T-helper 2 cell treated with Interferon-gamma antibody and Interleukin-4, amounts not matched to agents 5 μg/mL and 100 μg/mL, for 36 hours (primary cell): ENCODE data around the gene KRT12.
"Not testable (repeated sequence)": the region's sequence is repeated elsewhere in the genome, so short reads cannot be mapped to it uniquely, and the experiment has no call there.

ENCODE experiments used
- DNase-seq: peaks from one replicate; pipeline ENCODE4 v3.0.0; 2021; ENCODE audit warnings: low spot score
- H3K27ac Mint-ChIP-seq: one replicate; pipeline ENCODE4 v1.8.0; 2021; ENCODE audit warnings: mild to moderate bottlenecking, mixed read lengths
- H3K27me3 Mint-ChIP-seq: one replicate; pipeline ENCODE4 v1.8.0; 2021; ENCODE audit warnings: low read depth, mixed read lengths
- H3K36me3 Mint-ChIP-seq: one replicate; pipeline ENCODE4 v1.8.0; 2021; ENCODE audit warnings: low read depth, mixed read lengths
- H3K4me1 Mint-ChIP-seq: one replicate; pipeline ENCODE4 v1.8.0; 2021; ENCODE audit warnings: low read depth, mixed read lengths
- H3K4me3 Mint-ChIP-seq: one replicate; pipeline ENCODE4 v1.8.0; 2022; ENCODE audit warnings: mild to moderate bottlenecking, moderate library complexity, mixed read lengths
- H3K9me3 Mint-ChIP-seq: one replicate; pipeline ENCODE4 v1.8.0; 2021; ENCODE audit warnings: mixed read lengths

The KRT12 gene

DNA sequence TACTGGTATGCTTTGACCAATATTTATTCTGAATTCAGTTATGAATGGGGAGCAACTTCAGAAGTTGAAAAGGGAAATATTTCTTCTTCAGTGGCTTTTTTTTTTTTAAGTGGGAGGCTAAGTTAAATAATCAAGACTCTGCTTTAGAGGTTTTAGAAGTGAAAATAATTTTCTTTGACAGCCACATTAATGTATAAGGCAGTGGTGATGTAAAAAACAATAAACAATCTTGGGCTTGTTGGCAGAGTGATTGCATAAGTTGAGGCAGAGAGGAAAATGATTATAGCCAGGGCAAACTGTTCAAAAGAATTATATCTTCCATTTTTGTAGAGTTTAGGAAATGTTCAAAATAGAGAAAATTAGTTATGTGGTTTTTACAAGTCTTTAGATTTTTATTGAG is 5.4 kb upstream of the KRT12 start:
- DNase-seq, result no peak
- H3K27ac Mint-ChIP-seq, result no peak overlapping the region
- peaks cover 26% of the 10 kb centered on the region for H3K27me3 Mint-ChIP-seq
- H3K36me3 Mint-ChIP-seq, result no peaks in the 10 kb centered on the region
- H3K9me3 Mint-ChIP-seq, result no peaks in the 10 kb centered on the region
- H3K4me1 Mint-ChIP-seq, result no peaks in the 10 kb centered on the region
- H3K4me3 Mint-ChIP-seq, result no peak overlapping the region

- no peaks in the 10 kb centered on the region for H3K36me3 Mint-ChIP-seq
- H3K4me1 Mint-ChIP-seq, result no peaks in the 10 kb centered on the region
- H3K27me3 Mint-ChIP-seq, result peaks cover 30% of the 10 kb centered on the region
- DNase-seq, result no peak
- no peaks in the 10 kb centered on the region for H3K9me3 Mint-ChIP-seq
- no peak overlapping the region for H3K27ac Mint-ChIP-seq
- H3K4me3 Mint-ChIP-seq, result no peak overlapping the region
Observed at GRCh38 chr17:40871316-40871715, 4.3 kb upstream of the KRT12 start.

DNA sequence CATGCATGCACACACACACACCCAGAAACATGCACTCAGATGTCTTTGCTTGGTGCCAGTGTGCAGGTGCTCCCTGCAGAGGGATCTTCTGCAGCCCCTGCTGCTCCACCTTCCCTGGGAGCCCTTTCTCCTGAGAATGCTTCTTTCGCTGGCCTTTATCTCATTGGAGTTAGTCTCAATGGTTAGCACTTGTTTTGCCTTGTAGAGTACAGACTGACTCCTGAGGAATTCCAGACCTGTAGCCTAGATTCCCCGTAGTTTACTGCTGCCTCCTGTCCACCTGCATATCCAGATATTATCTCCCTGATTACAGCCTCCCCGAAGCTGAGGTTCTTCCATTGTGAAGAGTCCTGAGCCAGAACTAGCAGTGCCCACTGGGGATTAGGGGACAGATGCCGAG is 3.1 kb upstream of the KRT12 start:
- Mint-ChIP-seq H3K36me3 (no peaks in the 10 kb centered on the region), H3K27ac (no peak overlapping the region), H3K4me3 (no peak overlapping the region), H3K4me1 (no peaks in the 10 kb centered on the region), H3K9me3 (no peaks in the 10 kb centered on the region), H3K27me3 (peaks cover 28% of the 10 kb centered on the region)
- no peak for DNase-seq

DNA sequence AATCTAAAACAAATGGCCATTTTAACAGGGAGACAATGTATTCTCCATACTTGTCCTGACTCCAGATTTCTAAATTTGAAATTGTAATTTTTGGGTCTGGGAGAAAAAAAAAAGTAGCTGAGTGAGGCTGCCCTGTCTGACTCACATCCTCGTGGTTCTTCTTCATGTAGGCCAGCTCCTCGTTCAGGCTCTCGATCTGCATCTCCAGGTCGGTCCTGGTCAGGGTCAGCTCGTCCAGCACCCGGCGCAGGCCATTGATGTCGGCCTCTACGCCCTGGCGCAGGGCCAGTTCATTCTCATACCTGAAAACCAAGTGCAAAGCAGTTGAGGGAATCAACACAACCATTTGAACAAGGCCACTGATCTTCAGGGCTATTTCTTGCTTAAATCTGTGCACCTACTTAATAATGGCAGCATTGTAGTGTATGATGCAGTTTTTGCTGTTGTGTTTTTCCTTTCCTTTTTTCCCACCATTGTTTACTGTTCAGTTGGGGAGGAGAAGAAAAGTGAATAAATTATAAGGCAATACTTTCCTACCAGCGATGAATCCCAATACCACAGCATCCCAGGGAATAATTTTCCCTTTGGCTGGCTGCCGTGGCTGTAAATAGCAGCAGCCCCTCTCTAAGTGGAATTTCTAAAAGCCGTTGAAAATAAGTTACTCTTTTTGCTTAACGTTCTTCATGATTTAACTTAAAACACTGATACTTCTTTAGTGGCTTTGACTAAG is 2.2 kb downstream of the KRT12 start:
- Mint-ChIP-seq H3K9me3 (no peaks in the 10 kb centered on the region), H3K27me3 (peaks cover 18% of the 10 kb centered on the region), H3K27ac (no peak overlapping the region), H3K4me3 (no peak overlapping the region), H3K4me1 (no peaks in the 10 kb centered on the region), H3K36me3 (no peaks in the 10 kb centered on the region)
- no peak for DNase-seq

GRCh38 chr17:40862985-40863733 is 3.9 kb downstream of the KRT12 start:
- Mint-ChIP-seq H3K27me3 (peaks cover 22% of the 10 kb centered on the region), H3K36me3 (no peaks in the 10 kb centered on the region), H3K4me3 (no peak overlapping the region), H3K27ac (no peak overlapping the region), H3K9me3 (no peaks in the 10 kb centered on the region), H3K4me1 (no peaks in the 10 kb centered on the region)
- no peak for DNase-seq

DNA sequence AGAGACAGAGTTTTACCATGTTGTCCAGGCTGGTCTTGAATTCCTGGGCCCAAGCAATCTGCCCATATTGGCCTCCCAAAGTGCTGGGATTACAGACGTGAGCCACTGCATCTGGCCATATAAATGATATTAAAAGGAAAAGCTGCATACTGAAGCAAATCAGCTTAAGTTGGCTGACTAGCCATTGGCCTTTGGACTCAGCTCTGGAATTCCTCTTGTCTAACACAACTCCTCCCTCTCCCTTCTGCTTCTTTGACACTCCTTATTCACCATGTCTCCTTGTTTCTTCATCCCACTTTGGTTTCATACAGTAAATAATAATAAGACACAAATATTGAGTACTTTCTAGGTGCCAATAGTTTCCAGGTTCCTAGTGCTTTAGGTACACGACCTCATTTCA is 7.5 kb downstream of the KRT12 start:
- Mint-ChIP-seq H3K36me3 (no peaks in the 10 kb centered on the region), H3K27me3 (peaks cover 24% of the 10 kb centered on the region), H3K4me1 (peaks cover 2% of the 10 kb centered on the region), H3K4me3 (no peak overlapping the region), H3K9me3 (no peaks in the 10 kb centered on the region), H3K27ac (no peak overlapping the region)
- DNase-seq, result no peak

GRCh38 chr17:40858667-40859066 is 8.4 kb downstream of the KRT12 start:
- peaks cover 29% of the 10 kb centered on the region for H3K27me3 Mint-ChIP-seq
- not testable (repeated sequence) for H3K27ac Mint-ChIP-seq, H3K36me3 Mint-ChIP-seq, H3K9me3 Mint-ChIP-seq, DNase-seq, H3K4me1 Mint-ChIP-seq, H3K4me3 Mint-ChIP-seq

DNA sequence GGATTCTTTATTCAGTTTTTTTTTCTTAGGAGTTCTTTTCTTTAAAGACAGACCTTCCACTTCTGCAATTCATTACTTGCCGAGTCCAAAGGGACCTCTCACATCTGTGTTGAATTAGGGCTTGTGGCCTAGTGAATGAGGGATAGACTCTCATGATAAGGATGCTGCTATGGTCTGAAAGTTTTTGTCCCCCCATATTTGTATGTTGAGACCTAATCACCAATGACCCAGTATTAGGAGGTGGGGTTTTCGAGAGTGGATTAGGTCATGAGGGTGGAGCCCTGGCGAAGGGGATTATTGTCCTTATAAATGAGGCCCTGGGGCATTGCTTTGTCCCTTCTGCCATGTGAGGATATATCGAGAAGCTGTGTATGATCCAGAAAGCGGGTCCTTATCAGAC is 9.5 kb downstream of the KRT12 start:
- Mint-ChIP-seq H3K27me3 (peaks cover 32% of the 10 kb centered on the region), H3K4me3 (no peak overlapping the region), H3K36me3 (no peaks in the 10 kb centered on the region), H3K4me1 (peaks cover 2% of the 10 kb centered on the region), H3K9me3 (no peaks in the 10 kb centered on the region), H3K27ac (no peak overlapping the region)
- DNase-seq, result no peak

DNA sequence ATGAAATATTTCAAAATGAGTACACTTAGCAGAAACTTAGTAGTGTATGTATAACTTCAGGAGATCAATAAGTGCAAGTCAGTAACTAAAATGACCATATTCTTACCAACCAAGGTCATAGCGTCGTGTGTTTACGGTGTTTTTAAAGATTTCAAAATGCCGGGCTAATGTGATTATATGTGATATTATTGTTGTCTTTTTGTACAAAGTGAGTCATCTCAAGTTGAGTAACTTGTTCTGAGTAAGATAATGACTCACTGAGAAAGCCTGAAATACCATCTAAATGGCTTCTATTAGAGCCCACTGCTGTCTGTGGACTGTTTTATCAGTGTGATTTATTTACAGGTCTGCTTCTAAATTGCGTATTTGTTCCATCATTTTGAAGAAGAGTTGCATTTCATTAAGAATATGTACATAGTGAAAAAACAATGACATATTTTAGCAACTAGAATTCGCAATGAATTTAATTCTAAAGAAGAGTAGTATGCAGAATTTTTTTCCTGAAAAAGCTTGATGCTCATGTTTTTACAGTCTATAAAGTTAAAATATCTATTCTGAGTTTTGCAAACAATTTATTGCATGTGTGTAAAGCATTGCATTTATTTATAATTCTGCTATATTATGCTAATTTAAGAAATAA is 12.7 kb downstream of the KRT12 start:
- no peak for DNase-seq
- H3K27ac Mint-ChIP-seq, result no peak overlapping the region
- no peaks in the 10 kb centered on the region for H3K9me3 Mint-ChIP-seq
- no peak overlapping the region for H3K4me3 Mint-ChIP-seq
- H3K4me1 Mint-ChIP-seq, result peaks cover 2% of the 10 kb centered on the region
- H3K36me3 Mint-ChIP-seq, result no peaks in the 10 kb centered on the region
- H3K27me3 Mint-ChIP-seq, result peaks cover 25% of the 10 kb centered on the region

GRCh38 chr17:40852364-40852763 is 14.7 kb downstream of the KRT12 start:
- H3K27me3 Mint-ChIP-seq, result peaks cover 20% of the 10 kb centered on the region

DNA sequence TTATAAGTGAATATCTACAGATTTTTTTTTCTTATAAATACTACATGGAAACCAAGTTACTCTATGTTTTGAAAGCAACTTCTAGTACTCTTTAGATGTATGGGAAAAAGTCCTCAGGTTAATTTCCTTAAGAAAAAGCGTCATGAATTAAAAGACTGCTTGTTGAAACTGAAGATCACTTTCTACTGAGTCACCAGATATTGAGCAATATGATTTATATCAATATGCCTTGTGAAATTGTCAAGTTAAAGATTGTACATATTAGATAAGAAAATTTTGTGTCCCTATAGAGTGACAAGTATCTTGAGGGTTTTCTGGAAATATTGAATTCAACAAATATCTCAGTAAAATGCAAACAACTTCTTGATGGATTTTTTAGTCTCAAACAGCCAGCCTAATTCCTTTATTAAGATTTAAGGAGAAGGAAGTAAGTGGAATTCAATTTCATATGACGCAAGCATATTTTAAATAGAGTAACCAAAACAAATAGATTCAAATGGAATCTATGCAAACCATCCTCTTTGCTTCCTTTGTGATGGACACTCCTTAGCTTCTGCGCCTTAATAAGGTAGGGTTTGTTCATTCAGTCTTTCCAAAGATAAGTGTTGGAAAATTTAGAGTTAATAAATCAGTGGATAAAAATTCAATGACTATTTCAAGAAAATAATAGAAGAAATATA is 16.6 kb downstream of the KRT12 start:
- H3K27me3 Mint-ChIP-seq, result peaks cover 28% of the 10 kb centered on the region
- DNase-seq, result no peak
- no peak overlapping the region for H3K27ac Mint-ChIP-seq
- no peaks in the 10 kb centered on the region for H3K36me3 Mint-ChIP-seq
- H3K9me3 Mint-ChIP-seq, result no peaks in the 10 kb centered on the region
- no peaks in the 10 kb centered on the region for H3K4me1 Mint-ChIP-seq
- no peak overlapping the region for H3K4me3 Mint-ChIP-seq

More at GRCh38 chr17:40852364-40852763, 14.7 kb downstream of the KRT12 start:
- Mint-ChIP-seq H3K9me3 (no peaks in the 10 kb centered on the region), H3K4me1 (peaks cover 2% of the 10 kb centered on the region), H3K36me3 (no peaks in the 10 kb centered on the region), H3K27ac (no peak overlapping the region), H3K4me3 (no peak overlapping the region)
- DNase-seq, result no peak

DNA sequence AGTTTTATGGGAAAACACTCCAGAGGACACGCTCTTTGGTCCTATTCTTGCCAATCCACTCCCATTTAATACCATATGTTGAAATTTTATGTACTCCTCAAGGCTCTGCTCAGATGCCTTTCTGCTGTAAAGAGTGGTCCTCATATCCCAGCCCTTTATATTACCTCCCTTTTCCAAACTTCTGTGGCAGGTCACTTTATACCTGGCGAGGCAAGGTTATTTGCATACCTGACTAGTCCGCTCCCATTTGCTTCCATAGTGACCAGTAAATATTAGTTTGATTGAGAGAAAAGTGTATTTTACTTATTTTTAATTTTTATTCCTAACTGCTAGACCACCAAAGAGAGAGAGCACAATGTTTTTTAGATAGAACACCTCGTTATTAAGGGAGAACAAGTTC is 17.3 kb downstream of the KRT12 start:
- DNase-seq, result no peak
- Mint-ChIP-seq H3K4me1 (no peaks in the 10 kb centered on the region), H3K36me3 (no peaks in the 10 kb centered on the region), H3K27ac (no peak overlapping the region), H3K27me3 (peaks cover 31% of the 10 kb centered on the region), H3K9me3 (no peaks in the 10 kb centered on the region), H3K4me3 (no peak overlapping the region)

DNA sequence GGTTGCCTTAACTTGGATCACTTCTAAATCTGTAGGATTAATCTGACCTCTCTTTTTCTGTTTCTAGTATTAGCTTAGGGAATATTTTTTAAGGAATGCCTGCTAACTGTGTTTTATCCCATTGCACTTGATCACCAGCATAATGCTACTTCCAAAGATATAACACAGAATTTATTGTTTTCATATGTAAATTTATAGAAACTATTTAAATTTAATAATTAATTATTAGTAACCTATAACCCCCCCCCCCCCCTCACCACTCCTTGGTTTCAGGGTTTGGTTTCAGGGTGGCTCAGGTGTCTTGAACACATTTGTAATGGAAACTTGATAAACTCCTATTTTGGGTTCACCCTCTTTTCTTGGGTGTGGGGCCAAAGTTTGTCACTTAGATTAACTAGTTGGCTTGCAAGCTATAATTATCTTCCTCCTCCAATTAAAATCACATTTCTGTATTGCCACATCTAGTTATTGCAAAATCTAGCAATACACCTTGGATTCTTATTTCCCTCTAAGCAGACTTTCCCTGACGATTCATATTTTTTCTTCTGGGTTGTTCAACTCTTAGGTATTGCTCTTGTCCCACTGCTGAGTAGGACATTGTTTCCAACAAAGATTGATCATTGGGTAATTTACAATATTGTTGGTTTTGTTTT is 18.3 kb downstream of the KRT12 start:
- Mint-ChIP-seq H3K36me3 (no peaks in the 10 kb centered on the region), H3K9me3 (no peaks in the 10 kb centered on the region), H3K27ac (no peak overlapping the region), H3K4me3 (no peak overlapping the region), H3K4me1 (no peaks in the 10 kb centered on the region), H3K27me3 (peaks cover 32% of the 10 kb centered on the region)
- no peak for DNase-seq
